Sigmoid colon (tissue), 4 donors: Measurements from ENCODE around the gene PPCDC.

Experiments used
- EP300 ChIP-seq, 4 donors: sonication (generic); formaldehyde crosslinking; IDR thresholded peaks; one replicate each; pipeline ENCODE4 v1.6.1; 2017; ENCODE audit warnings: antibody characterized with exemption in 4 of 4
- POLR2A ChIP-seq, 2 donors: fragments of 450-650 bp; IDR thresholded peaks; one replicate each; pipeline ENCODE4 v1.6.1; 2016; ENCODE audit warnings: antibody characterized with exemption in 2 of 2, mild to moderate bottlenecking in 2 of 2, moderate library complexity in 2 of 2
- POLR2AphosphoS5 ChIP-seq, 4 donors: sonication (generic); formaldehyde crosslinking; IDR thresholded peaks; one replicate each; pipeline ENCODE4 v1.6.1; 2017; ENCODE audit warnings: antibody characterized with exemption in 4 of 4
- TF ChIP-seq, protein P1 (sequence below), 4 experiments: fragments of 450-650 bp in 3 of 4; fragments of 200-600 bp in 1 of 4; IDR thresholded peaks; one replicate each; pipeline ENCODE4 v1.5.1; 2016 to 2019; ENCODE audit warnings: antibody characterized with exemption in 4 of 4, mild to moderate bottlenecking in 3 of 4, moderate library complexity in 2 of 4

DNA sequence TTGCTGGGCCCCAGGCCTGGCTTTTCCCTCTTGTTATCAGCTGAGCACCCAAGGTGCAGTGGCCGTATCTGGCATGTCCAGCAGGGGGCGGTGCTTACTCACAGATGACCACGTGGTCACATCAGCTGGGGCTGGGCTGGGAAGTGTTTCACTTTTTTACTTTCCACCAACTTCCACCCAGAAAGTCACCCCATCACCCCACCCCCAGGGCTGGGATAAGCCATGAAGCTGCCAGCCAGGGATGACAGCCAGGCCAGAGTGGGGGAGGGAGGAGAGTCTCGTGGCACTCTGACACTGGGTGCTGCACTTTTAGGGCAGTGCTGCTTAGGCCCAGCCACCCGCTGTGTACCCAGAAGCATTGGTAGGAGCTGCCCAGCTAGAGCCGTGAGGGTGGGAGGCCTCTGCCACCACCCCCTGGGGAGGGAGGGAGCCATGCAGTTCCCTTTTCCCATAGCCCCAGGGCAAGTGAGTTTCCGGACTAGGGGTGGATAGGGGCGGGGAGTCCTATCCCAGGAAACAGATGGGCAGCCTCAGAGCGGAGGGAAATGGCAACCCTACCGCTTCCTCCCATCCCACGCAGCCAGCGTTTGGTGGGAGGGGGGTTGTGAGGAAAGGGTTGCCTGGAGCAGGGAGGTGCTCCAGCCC lies 6.1 kb downstream of the PPCDC start:
- TF ChIP-seq POLR2A (IDR thresholded peaks at IDR 0.05) (no peak), POLR2AphosphoS5 (IDR thresholded peaks at IDR 0.05) (peak in 1 of 4 donors; percentile 8), EP300 (IDR thresholded peaks at IDR 0.05) (peak in 1 of 4 donors; percentile 3)
- TF ChIP-seq, protein P1, sequence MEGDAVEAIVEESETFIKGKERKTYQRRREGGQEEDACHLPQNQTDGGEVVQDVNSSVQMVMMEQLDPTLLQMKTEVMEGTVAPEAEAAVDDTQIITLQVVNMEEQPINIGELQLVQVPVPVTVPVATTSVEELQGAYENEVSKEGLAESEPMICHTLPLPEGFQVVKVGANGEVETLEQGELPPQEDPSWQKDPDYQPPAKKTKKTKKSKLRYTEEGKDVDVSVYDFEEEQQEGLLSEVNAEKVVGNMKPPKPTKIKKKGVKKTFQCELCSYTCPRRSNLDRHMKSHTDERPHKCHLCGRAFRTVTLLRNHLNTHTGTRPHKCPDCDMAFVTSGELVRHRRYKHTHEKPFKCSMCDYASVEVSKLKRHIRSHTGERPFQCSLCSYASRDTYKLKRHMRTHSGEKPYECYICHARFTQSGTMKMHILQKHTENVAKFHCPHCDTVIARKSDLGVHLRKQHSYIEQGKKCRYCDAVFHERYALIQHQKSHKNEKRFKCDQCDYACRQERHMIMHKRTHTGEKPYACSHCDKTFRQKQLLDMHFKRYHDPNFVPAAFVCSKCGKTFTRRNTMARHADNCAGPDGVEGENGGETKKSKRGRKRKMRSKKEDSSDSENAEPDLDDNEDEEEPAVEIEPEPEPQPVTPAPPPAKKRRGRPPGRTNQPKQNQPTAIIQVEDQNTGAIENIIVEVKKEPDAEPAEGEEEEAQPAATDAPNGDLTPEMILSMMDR (IDR thresholded peaks at IDR 0.05) = peak; percentile 91 to 95 (median 94)
